Esophagus muscularis mucosa (tissue), 4 donors: Measurements from ENCODE around the gene KATNB1. TPM values are rescaled to one million over a fixed set of nuclear protein-coding genes. Genes with fewer than 3 reads are reported as not detected.
"Not testable (repeated sequence)": the region's sequence is repeated elsewhere in the genome, so short reads cannot be mapped to it uniquely, and the experiment has no call there.

Experiments
- DNase-seq: peaks from one replicate; pipeline ENCODE4 v3.0.0-alpha.2; 2017; ENCODE audit errors: extremely low spot score
- H3K27ac ChIP-seq, 4 donors: fragments of 200-600 bp; sonication (generic); replicated peaks in 1 of 4; 1 replicate in 3 of 4; 2 replicates in 1 of 4; pipeline ENCODE4 v1.5.1; 2016 to 2019; ENCODE audit warnings: mild to moderate bottlenecking in 1 of 4
- H3K27me3 ChIP-seq, 4 donors: fragments of 200-600 bp; sonication (generic); one replicate each; pipeline versions ENCODE4 v1.5.1 to v1.6.0; 2016 to 2019
- H3K36me3 ChIP-seq, 4 donors: fragments of 200-600 bp; sonication (generic); one replicate each; pipeline ENCODE4 v1.5.1; 2016 to 2019
- H3K4me1 ChIP-seq, 4 donors: fragments of 200-600 bp; sonication (generic); one replicate each; pipeline ENCODE4 v1.5.1; 2016 to 2019
- H3K4me3 ChIP-seq, 4 donors: fragments of 200-600 bp; sonication (generic); 1 replicate in 2 of 4; 2 replicates in 2 of 4; pipeline ENCODE4 v1.5.1; 2016 to 2019; ENCODE audit warnings: mild to moderate bottlenecking in 4 of 4, moderate library complexity in 1 of 4
- H3K9me3 ChIP-seq, 4 donors: fragments of 200-600 bp; sonication (generic); 1 replicate in 3 of 4; 2 replicates in 1 of 4; pipeline ENCODE4 v1.5.1; 2016 to 2019
- CTCF ChIP-seq, 3 experiments: fragments of 200-600 bp in 2 of 3; fragments of 450-650 bp in 1 of 3; sonication (generic) in 2 of 3; IDR thresholded peaks; one replicate each; pipeline ENCODE4 v1.5.1; 2017 to 2019; ENCODE audit warnings: antibody characterized with exemption in 3 of 3, mild to moderate bottlenecking in 2 of 3, moderate library complexity in 1 of 3
- EP300 ChIP-seq: sonication (generic); formaldehyde crosslinking; IDR thresholded peaks from one replicate; pipeline ENCODE4 v1.6.1; 2017; ENCODE audit warnings: antibody characterized with exemption
- POLR2A ChIP-seq: fragments of 450-650 bp; IDR thresholded peaks from one replicate; pipeline ENCODE4 v1.6.1; 2017; ENCODE audit warnings: antibody characterized with exemption, moderate library complexity, mild to moderate bottlenecking, low read depth
- POLR2AphosphoS5 ChIP-seq, 2 donors: sonication (generic); formaldehyde crosslinking; IDR thresholded peaks; one replicate each; pipeline ENCODE4 v1.6.1; 2017; ENCODE audit warnings: antibody characterized with exemption in 2 of 2
- WGBS: methylation state at CpG from one replicate; pipeline ENCODE4 v1.1.5; 2018; 5-methylcytosine and 5-hydroxymethylcytosine counted together
- intact Hi-C: fragments of 100-400 bp; cut with DNase I; formaldehyde crosslinking; loops from one replicate; pipeline ENCODE4 v1.15.1; 2023
- total RNA-seq, 4 donors: library from RNA; depleted of rRNA; stranded (reverse); fragments of >200 nt; gene quantifications; one replicate each; pipeline versions ENCODE4 v1.1.0 to v1.2.1, GENCODE V29; 2016

The KATNB1 gene
- total RNA-seq, 4 donors from 2014 or later, result 10.4 to 16.9 (median 15.3) TPM

DNA sequence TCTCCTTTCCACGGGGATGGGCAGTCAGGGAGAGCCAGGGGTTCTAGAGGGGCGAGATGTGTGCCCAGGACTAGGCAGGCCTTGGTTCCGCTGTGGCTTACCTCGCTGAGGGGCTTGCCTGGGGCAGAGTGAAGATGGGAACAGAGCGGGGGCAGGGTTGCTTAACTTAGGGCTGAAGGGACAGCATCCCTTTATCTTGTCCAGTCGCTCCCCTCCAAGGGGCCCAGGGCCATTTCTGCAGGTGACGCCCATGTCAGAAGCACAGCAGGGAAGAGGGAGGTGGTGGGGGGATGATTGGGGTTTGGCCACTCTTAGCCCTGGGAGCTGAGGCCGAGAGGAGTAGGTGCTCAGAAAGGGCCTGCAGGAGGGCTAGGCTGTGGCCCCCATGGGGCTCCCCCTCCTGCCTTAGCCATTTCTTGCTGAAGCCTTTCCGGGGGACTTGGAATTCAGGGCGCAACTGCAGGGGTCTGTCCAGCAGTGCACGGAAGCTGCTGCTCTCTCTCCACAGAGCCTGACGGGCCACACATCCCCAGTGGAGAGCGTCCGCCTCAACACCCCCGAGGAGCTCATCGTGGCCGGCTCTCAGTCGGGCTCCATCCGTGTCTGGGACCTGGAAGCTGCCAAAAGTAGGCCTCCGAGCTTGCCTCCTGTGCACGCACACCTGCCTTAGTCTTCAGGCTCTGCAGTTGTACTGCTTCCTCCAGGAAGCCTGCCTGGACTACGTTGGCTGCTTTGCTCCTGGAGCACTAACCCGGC, 8.5 kb downstream of the KATNB1 start:
- TF ChIP-seq POLR2AphosphoS5 (IDR thresholded peaks at IDR 0.05), result no peak
- no peak for TF ChIP-seq CTCF (IDR thresholded peaks at IDR 0.05)
- no peak for TF ChIP-seq POLR2A
- TF ChIP-seq EP300, result no peak
- Histone ChIP-seq H3K27ac (no peak overlapping the region), H3K4me1 (peaks cover 0 to 8% (median under 1%) of the 10 kb centered on the region in 4 donors), H3K4me3 (no peak overlapping the region), H3K36me3 (peaks cover 0 to 59% (median 41%) of the 10 kb centered on the region in 4 donors), H3K9me3 (no peaks in the 10 kb centered on the region), H3K27me3 (no peaks in the 10 kb centered on the region)
- no peak for DNase-seq
- 92% methylated on average over 18 of the region's 23 CpGs for WGBS
- intact Hi-C loops, result no loop called here

DNA sequence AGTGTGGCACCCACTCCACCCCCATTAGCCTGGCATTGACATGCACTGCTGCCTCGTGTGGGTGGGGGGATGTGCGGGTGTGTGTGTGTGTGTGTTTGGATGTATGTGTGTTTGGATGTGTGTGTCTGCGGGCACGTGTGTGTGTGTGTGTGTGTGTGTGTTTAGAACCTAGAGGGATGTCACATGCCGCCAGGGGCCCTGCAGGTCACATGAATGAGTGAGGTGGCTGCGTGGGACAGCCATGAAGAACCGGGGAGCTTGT, 9.0 kb downstream of the KATNB1 start:
- H3K9me3 ChIP-seq, result no peaks in the 10 kb centered on the region
- H3K4me1 ChIP-seq, result peaks cover 0 to 8% (median 0%) of the 10 kb centered on the region in 4 donors
- no peak overlapping the region for H3K27ac ChIP-seq
- 84% methylated on average over 7 of the region's 7 CpGs for WGBS
- H3K4me3 ChIP-seq, result no peak overlapping the region
- H3K27me3 ChIP-seq, result no peaks in the 10 kb centered on the region
- TF ChIP-seq CTCF (IDR thresholded peaks at IDR 0.05) (no peak), POLR2AphosphoS5 (IDR thresholded peaks at IDR 0.05) (no peak), POLR2A (no peak), EP300 (no peak)
- H3K36me3 ChIP-seq, result peaks cover 0 to 58% (median 41%) of the 10 kb centered on the region in 4 donors
- no peak for DNase-seq
- intact Hi-C loops, result no loop called here

DNA sequence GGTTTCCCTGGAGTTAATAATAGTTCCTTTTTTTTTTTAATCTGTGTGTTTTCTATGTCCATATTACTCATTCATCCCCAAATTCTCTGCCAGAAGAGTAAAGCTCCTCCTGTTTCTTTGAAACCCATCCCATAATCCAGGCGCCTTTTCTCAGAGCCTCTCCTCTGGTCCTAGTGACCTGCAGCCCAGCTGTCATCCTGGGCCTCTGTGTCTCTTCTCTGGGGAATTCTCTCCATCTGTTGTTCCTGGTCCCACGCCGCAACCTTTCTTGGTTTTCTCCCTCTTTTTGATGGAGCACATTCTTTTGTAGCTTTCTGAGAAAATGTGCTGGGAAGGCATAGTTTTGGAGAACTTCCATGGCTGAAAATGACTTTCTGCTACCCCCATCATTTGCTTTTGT, 10.2 kb downstream of the KATNB1 start:
- Histone ChIP-seq H3K27ac (no peak overlapping the region), H3K9me3 (no peaks in the 10 kb centered on the region), H3K4me1 (peaks cover 0 to 8% (median 0%) of the 10 kb centered on the region in 4 donors), H3K27me3 (no peaks in the 10 kb centered on the region), H3K36me3 (peaks cover 0 to 60% (median 41%) of the 10 kb centered on the region in 4 donors), H3K4me3 (no peak overlapping the region)
- TF ChIP-seq POLR2AphosphoS5 (IDR thresholded peaks at IDR 0.05), result no peak
- no peak for TF ChIP-seq EP300
- TF ChIP-seq POLR2A, result no peak
- no peak for TF ChIP-seq CTCF (IDR thresholded peaks at IDR 0.05)
- no peak for DNase-seq
- 94% methylated on average over 3 of the region's 3 CpGs for WGBS
- intact Hi-C loops, result no loop called here

DNA sequence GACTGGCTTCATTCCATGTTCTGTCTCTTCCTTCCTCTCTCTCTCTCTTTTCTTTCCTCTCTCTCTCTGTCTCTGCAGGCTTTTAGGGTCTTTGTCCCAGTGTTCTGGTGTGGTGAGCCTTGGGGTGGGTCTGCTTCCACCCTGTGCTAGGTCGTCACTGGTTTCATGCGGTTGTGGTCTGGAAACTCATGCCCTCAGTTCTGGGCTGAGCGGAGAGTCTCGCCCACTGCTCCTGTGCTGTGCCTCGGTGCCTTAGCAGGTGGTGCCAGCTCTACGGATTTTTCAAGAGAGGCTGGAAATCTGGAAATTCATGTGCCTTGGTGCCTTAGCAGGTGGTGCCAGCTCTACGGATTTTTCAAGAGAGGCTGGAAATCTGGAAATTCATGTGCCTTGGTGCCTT, 10.7 kb downstream of the KATNB1 start:
- WGBS, result 95% methylated on average over 7 of the region's 7 CpGs

GRCh38 chr16:57747091-57747490, 11.5 kb downstream of the KATNB1 start:
- Histone ChIP-seq H3K36me3 (peaks cover 0 to 71% (median 52%) of the 10 kb centered on the region in 4 donors), H3K27ac (no peak overlapping the region), H3K27me3 (no peaks in the 10 kb centered on the region), H3K4me3 (no peak overlapping the region), H3K4me1 (no peaks in the 10 kb centered on the region), H3K9me3 (no peaks in the 10 kb centered on the region)
- TF ChIP-seq CTCF (IDR thresholded peaks at IDR 0.05), result no peak
- TF ChIP-seq EP300, result no peak
- no peak for TF ChIP-seq POLR2AphosphoS5 (IDR thresholded peaks at IDR 0.05)
- no peak for TF ChIP-seq POLR2A
- DNase-seq, result no peak
- intact Hi-C loops, result no loop called here
- 94% methylated on average over 5 of the region's 7 CpGs for WGBS

More for the DNA sequence above, 10.7 kb downstream of the KATNB1 start:
- H3K9me3 ChIP-seq, H3K27me3 ChIP-seq, H3K4me3 ChIP-seq, DNase-seq, intact Hi-C loops, H3K27ac ChIP-seq, H3K4me1 ChIP-seq: not testable (repeated sequence)
- peaks cover 0 to 66% (median 45%) of the 10 kb centered on the region in 4 donors for H3K36me3 ChIP-seq
